A204.1 (cell line): ENCODE data around the gene MYOT.
"Not testable (repeated sequence)": the region's sequence is repeated elsewhere in the genome, so short reads cannot be mapped to it uniquely, and the experiment has no call there.

Experiments used
- FAIRE-seq: peaks from 2 replicates; lab custom pipeline; 2012; peaks lifted over from hg19 to GRCh38; lab: Jason Lieb, UNC

Gene MYOT

GRCh38 chr5:137867664-137868063 lies at the start of gene MYOT:
Gene MYOT (plus strand): TSS chr5:137867860. CDS start chr5:137870652, 2,792 bp downstream.
- no peak for FAIRE-seq

- FAIRE-seq = no peak
Observed at GRCh38 chr5:137819766-137820165, 47.9 kb upstream of the MYOT start.

GRCh38 chr5:137822158-137822764 lies 45.4 kb upstream of the MYOT start:
- FAIRE-seq = no peak

GRCh38 chr5:137822984-137823383 lies 44.7 kb upstream of the MYOT start:
- no peak for FAIRE-seq

- FAIRE-seq = no peak
Observed at GRCh38 chr5:137825165-137825564, 42.5 kb upstream of the MYOT start.

GRCh38 chr5:137826067-137826466 lies 41.6 kb upstream of the MYOT start:
- no peak for FAIRE-seq

GRCh38 chr5:137828180-137828579 lies 39.5 kb upstream of the MYOT start:
- no peak for FAIRE-seq

GRCh38 chr5:137828664-137829063 lies 39.0 kb upstream of the MYOT start:
- no peak for FAIRE-seq

GRCh38 chr5:137831105-137831504 lies 36.6 kb upstream of the MYOT start:
- no peak for FAIRE-seq

- FAIRE-seq = no peak
Observed at GRCh38 chr5:137831526-137831925, 36.1 kb upstream of the MYOT start.

GRCh38 chr5:137832416-137832815 lies 35.2 kb upstream of the MYOT start:
- no peak for FAIRE-seq

GRCh38 chr5:137833463-137833862 lies 34.2 kb upstream of the MYOT start:
- FAIRE-seq = no peak

GRCh38 chr5:137834498-137835049 lies 33.1 kb upstream of the MYOT start:
- no peak for FAIRE-seq

GRCh38 chr5:137836298-137836697 lies 31.4 kb upstream of the MYOT start:
- no peak for FAIRE-seq

GRCh38 chr5:137836997-137837396 lies 30.7 kb upstream of the MYOT start:
- no peak for FAIRE-seq

GRCh38 chr5:137837491-137838394 lies 29.9 kb upstream of the MYOT start:
- FAIRE-seq = no peak

- no peak for FAIRE-seq
Observed at GRCh38 chr5:137838976-137839375, 28.7 kb upstream of the MYOT start.

GRCh38 chr5:137842296-137842695 lies 25.4 kb upstream of the MYOT start:
- no peak for FAIRE-seq

GRCh38 chr5:137843676-137844299 lies 23.9 kb upstream of the MYOT start:
- FAIRE-seq = no peak

- no peak for FAIRE-seq
Observed at GRCh38 chr5:137845472-137845871, 22.2 kb upstream of the MYOT start.

- no peak for FAIRE-seq
Observed at GRCh38 chr5:137847687-137848086, 20.0 kb upstream of the MYOT start.

- not testable (repeated sequence) for FAIRE-seq
Observed at GRCh38 chr5:137853165-137853564, 14.5 kb upstream of the MYOT start.

- FAIRE-seq = no peak
Observed at GRCh38 chr5:137856201-137856600, 11.5 kb upstream of the MYOT start.
